ENCODE results near the gene LRFN2. TPM values are rescaled to one million over a fixed set of nuclear protein-coding genes. Genes with fewer than 3 reads are reported as not detected.

LRFN2 gene
- total and polyA plus RNA-seq, 2 experiments from 2014 or later, result 0.29 to 2.5 TPM

- no peaks in the 10 kb centered on the region for H3K36me3 Mint-ChIP-seq (ENCODE audit: low read depth)
- no peaks in the 10 kb centered on the region for H3K4me1 Mint-ChIP-seq
- no peak for ATAC-seq
- H3K27me3 Mint-ChIP-seq (ENCODE audit: insufficient read depth, low read depth, poor library complexity), result peaks cover 9% of the 10 kb centered on the region
- H3K27ac ChIP-seq (ENCODE audit: low read depth), result no peak overlapping the region
- H3K36me3 ChIP-seq (ENCODE audit: insufficient read depth), result no peaks in the 10 kb centered on the region
- no peaks in the 10 kb centered on the region for H3F3A ChIP-seq (replicated peaks; ENCODE audit: low read depth)
- H3K27ac Mint-ChIP-seq, result no peak overlapping the region
- H3K4me2 ChIP-seq, result no peak overlapping the region
- no peak overlapping the region for H3K4me3 ChIP-seq
- H3K4me3 Mint-ChIP-seq, result no peak overlapping the region
- H3K9me3 Mint-ChIP-seq, result peaks cover 8% of the 10 kb centered on the region
- H3K27me3 ChIP-seq (ENCODE audit: insufficient read depth), result no peaks in the 10 kb centered on the region
- H2AFZ ChIP-seq, result no peak overlapping the region
- no peaks in the 10 kb centered on the region for H3K79me2 ChIP-seq (replicated peaks; ENCODE audit: insufficient read depth)
- TF ChIP-seq POLR2AphosphoS5 (IDR thresholded peaks at IDR 0.05; ENCODE audit: low read depth) (no peak), ZNF114 (CRISPR knock-in tag; IDR thresholded peaks at IDR 0.05) (no peak), STAT1 (IDR thresholded peaks at IDR 0.05; ENCODE audit: unreplicated experiment) (no peak), REST (IDR thresholded peaks at IDR 0.05; ENCODE audit: unreplicated experiment) (no peak), ETS1 (IDR thresholded peaks at IDR 0.05) (no peak), EZH2 (IDR thresholded peaks at IDR 0.05; ENCODE audit: low read depth, unreplicated experiment) (no peak), CREB1 (CRISPR knock-in tag; IDR thresholded peaks at IDR 0.05; ENCODE audit: low read depth) (no peak)
- TF ChIP-seq, protein P1, sequence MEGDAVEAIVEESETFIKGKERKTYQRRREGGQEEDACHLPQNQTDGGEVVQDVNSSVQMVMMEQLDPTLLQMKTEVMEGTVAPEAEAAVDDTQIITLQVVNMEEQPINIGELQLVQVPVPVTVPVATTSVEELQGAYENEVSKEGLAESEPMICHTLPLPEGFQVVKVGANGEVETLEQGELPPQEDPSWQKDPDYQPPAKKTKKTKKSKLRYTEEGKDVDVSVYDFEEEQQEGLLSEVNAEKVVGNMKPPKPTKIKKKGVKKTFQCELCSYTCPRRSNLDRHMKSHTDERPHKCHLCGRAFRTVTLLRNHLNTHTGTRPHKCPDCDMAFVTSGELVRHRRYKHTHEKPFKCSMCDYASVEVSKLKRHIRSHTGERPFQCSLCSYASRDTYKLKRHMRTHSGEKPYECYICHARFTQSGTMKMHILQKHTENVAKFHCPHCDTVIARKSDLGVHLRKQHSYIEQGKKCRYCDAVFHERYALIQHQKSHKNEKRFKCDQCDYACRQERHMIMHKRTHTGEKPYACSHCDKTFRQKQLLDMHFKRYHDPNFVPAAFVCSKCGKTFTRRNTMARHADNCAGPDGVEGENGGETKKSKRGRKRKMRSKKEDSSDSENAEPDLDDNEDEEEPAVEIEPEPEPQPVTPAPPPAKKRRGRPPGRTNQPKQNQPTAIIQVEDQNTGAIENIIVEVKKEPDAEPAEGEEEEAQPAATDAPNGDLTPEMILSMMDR (conservative IDR thresholded peaks at IDR 0.05; ENCODE audit: low read depth in 2 of 2), result no peak
- no peaks in the 10 kb centered on the region for H4K20me1 ChIP-seq (replicated peaks; ENCODE audit: insufficient read depth)
- H3K4me1 ChIP-seq (ENCODE audit: insufficient read depth), result no peaks in the 10 kb centered on the region
- 0 out of 2 replicates have a peak, but pooled peaks cover 4% of the 10 kb centered on the region for H3K9me2 ChIP-seq (ENCODE audit: insufficient read depth)
- DNase-seq (ENCODE audit: low spot score), result no peak
Measured at GRCh38 chr6:40630051-40630450, 42.9 kb upstream of the LRFN2 start.

- H3K4me3 ChIP-seq, result no peak overlapping the region
- Mint-ChIP-seq H3K4me3 (no peak overlapping the region), H3K27me3 (ENCODE audit: insufficient read depth, low read depth, poor library complexity) (peaks cover 9% of the 10 kb centered on the region), H3K4me1 (no peaks in the 10 kb centered on the region), H3K27ac (no peak overlapping the region), H3K36me3 (ENCODE audit: low read depth) (no peaks in the 10 kb centered on the region), H3K9me3 (peaks cover 8% of the 10 kb centered on the region)
- no peak overlapping the region for H2AFZ ChIP-seq
- no peaks in the 10 kb centered on the region for H3K4me1 ChIP-seq (ENCODE audit: insufficient read depth)
- DNase-seq (ENCODE audit: low spot score) (no peak), ATAC-seq (no peak)
- no peaks in the 10 kb centered on the region for H3F3A ChIP-seq (replicated peaks; ENCODE audit: low read depth)
- 0 out of 2 replicates have a peak, but pooled peaks cover 4% of the 10 kb centered on the region for H3K9me2 ChIP-seq (ENCODE audit: insufficient read depth)
- no peaks in the 10 kb centered on the region for H3K36me3 ChIP-seq (ENCODE audit: insufficient read depth)
- no peaks in the 10 kb centered on the region for H4K20me1 ChIP-seq (replicated peaks; ENCODE audit: insufficient read depth)
- no peak overlapping the region for H3K4me2 ChIP-seq
- no peaks in the 10 kb centered on the region for H3K79me2 ChIP-seq (replicated peaks; ENCODE audit: insufficient read depth)
- H3K27me3 ChIP-seq (ENCODE audit: insufficient read depth), result no peaks in the 10 kb centered on the region
- H3K27ac ChIP-seq (ENCODE audit: low read depth), result no peak overlapping the region
- TF ChIP-seq ZNF114 (CRISPR knock-in tag; IDR thresholded peaks at IDR 0.05), result no peak
- no peak for TF ChIP-seq POLR2AphosphoS5 (IDR thresholded peaks at IDR 0.05; ENCODE audit: low read depth)
- no peak for TF ChIP-seq EZH2 (IDR thresholded peaks at IDR 0.05; ENCODE audit: low read depth, unreplicated experiment)
- TF ChIP-seq, protein P1 (conservative IDR thresholded peaks at IDR 0.05; ENCODE audit: low read depth in 2 of 2), result no peak
- TF ChIP-seq EZH2phosphoT487 (IDR thresholded peaks at IDR 0.05; ENCODE audit: unreplicated experiment), result no peak
- no peak for TF ChIP-seq ETS1 (IDR thresholded peaks at IDR 0.05)
- no peak for TF ChIP-seq JUNB (IDR thresholded peaks at IDR 0.05; ENCODE audit: unreplicated experiment)
Measured at GRCh38 chr6:40629463-40629862, 42.3 kb upstream of the LRFN2 start.

All from GM23338 (cell line).